Stimulated activated CD4-positive, alpha-beta T cell treated with anti-CD3 and anti-CD28 coated beads, Interleukin-12 subunit alpha, Interleukin-12 subunit beta, amount 100 ng/mL, for 4 hours (primary cell): Measurements from ENCODE around the gene SCN3B.
"Not testable (repeated sequence)": the region's sequence is repeated elsewhere in the genome, so short reads cannot be mapped to it uniquely, and the experiment has no call there.

Experiments used
- DNase-seq: peaks from one replicate; pipeline ENCODE4 v3.0.0-alpha.2; 2020

Gene SCN3B

GRCh38 chr11:123654566-123655081 lies at the start of gene SCN3B:
TSS of gene SCN3B (minus strand) at chr11:123654624. CDS start at chr11:123653801, 823 bp downstream.
- DNase-seq = peak; percentile 5

- no peak for DNase-seq
Observed at GRCh38 chr11:123702696-123703095, 48.3 kb upstream of the SCN3B start.

DNA sequence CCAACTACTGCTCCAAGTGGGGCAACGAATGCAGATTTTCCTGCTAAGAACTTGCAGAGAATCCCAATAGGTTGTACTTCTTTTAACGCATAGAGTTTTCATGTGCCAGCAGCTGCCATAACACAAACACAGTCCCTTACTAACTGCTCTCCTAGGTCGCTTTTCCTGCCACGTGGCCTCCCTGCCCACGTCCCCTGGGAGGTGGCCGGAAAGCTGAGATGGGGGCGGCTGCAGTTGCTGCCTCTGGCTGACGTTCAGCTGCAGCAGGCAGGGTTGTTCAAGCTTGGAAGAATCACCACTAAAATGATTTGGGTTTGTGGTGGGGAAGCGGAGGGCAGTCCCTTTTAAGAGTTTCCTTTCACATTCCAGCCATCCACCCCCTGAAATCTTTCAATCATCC lies 47.7 kb upstream of the SCN3B start:
- no peak for DNase-seq

GRCh38 chr11:123700772-123701171 lies 46.3 kb upstream of the SCN3B start:
- no peak for DNase-seq

- DNase-seq = no peak
Observed at GRCh38 chr11:123698546-123699127, 44.2 kb upstream of the SCN3B start.

GRCh38 chr11:123696183-123696582 lies 41.8 kb upstream of the SCN3B start:
- DNase-seq = no peak

DNA sequence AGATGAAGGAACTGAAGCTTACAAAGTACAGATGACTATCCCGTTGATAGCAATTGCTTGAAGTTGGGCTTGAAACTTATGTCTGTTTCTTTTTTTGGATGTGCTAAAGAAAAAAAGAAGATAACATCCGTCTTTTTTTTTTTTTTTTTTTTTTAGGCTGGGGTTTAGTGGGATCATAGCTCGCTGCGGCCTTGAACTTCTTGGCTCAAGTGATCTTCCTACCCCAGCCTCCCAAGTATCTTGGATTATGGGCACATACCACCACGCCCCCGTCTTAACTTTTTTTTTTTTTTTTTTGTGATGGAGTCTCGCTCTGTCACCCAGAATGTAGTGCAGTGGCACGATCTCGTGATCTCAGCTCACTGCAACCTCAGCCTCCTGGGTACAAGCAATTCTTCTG lies 40.8 kb upstream of the SCN3B start:
- no peak for DNase-seq

- no peak for DNase-seq
Observed at GRCh38 chr11:123694551-123694950, 40.1 kb upstream of the SCN3B start.

- DNase-seq = no peak
Observed at GRCh38 chr11:123692961-123693360, 38.5 kb upstream of the SCN3B start.

- DNase-seq = no peak
Observed at GRCh38 chr11:123690485-123690884, 36.1 kb upstream of the SCN3B start.

GRCh38 chr11:123684601-123685000 lies 30.2 kb upstream of the SCN3B start:
- DNase-seq = no peak

GRCh38 chr11:123683428-123684170 lies 29.2 kb upstream of the SCN3B start:
- no peak for DNase-seq

DNA sequence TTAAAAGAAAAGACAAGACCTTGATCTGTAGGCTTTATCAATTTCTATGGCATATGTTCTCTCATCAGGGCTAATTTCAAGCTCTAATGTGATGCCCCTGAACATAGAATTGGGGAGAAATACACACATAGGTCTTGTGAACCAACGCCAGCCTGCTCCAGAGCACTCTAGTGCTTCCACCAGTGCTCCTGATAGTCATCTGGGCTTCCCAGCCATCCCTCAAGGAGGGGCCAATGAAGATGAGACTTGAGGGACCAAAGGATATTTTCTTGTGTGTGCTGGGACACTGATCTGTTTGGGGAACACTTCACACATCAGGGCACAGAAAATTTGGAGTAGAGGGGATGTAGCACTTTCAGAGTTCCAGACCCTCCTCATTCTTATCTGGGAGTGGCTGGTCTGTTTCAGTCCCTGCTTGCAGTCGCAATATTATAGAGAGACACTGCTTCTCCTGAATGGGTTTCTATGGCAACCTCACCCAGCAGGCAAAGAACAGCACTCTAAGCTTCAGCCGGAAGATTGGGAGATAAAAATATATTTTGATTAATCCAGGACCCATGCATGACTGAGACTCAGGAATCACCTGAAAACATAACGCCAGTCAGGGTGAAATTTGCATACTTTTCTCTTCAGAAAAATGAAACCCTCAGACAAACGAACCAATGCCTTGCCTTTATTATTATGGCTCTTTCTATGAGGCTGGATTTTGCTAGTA lies 28.4 kb upstream of the SCN3B start:
- DNase-seq = no peak

DNA sequence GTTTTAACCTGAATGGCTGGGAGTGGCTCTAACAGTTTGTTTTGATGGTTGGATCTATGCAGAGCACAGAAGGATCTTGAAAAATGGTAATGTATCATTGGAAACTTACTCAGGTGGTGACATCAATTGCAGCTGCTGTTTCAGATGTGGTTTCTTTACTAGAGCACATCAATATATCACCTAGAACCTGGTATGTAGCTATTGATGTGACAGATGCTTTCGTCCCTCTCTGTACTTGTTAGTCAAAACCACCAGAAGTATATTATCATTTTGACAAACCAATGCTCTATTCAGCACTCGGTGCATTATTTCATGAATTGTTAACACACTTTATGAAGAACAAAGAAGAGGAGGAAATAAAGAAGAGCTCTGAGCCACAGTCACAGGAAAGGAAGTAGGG lies 26.6 kb upstream of the SCN3B start:
- DNase-seq = no peak

DNA sequence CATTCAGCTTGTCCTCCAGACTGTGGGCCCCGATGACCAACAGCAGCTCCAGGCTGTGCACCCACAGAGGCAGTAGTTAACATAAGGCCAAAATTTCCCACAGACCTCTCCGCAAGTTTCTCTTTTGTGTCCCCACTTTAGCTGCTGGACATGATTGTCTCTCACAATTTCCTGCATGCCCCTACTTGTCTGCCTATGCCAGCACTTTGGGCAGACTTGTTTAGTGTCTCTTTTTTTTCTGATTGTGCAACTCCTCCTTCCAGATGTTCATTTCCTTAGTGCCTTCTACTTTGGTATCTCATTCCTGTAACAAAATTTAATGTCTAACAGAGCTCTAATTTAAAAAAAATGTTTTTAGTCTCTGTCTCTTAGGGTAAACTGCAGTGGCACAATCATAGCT lies 23.8 kb upstream of the SCN3B start:
- DNase-seq = no peak

GRCh38 chr11:123677510-123677909 lies 23.1 kb upstream of the SCN3B start:
- no peak for DNase-seq

DNA sequence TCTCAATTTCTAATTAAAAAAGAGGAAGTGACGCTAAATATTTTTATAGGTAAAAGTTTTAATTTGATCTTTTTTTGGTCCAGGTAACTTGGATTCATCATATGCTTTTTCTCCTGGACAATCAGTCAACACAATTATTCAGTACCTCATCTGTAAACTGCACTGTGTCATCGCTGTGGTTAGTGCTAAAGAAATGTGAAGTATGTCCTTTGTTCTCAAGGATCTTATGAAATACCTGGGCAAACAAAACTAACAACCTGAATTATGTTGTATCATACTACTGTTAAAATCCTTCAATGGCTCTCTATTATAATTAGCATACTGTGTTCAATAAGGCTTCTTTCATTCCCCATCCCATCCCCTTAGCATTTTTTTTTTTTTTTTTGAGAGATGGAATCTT lies 19.9 kb upstream of the SCN3B start:
- DNase-seq = no peak

- no peak for DNase-seq
Observed at GRCh38 chr11:123672568-123672967, 18.1 kb upstream of the SCN3B start.

- DNase-seq = no peak
Observed at GRCh38 chr11:123671534-123671933, 17.1 kb upstream of the SCN3B start.

- DNase-seq = no peak
Observed at GRCh38 chr11:123670081-123670480, 15.7 kb upstream of the SCN3B start.

DNA sequence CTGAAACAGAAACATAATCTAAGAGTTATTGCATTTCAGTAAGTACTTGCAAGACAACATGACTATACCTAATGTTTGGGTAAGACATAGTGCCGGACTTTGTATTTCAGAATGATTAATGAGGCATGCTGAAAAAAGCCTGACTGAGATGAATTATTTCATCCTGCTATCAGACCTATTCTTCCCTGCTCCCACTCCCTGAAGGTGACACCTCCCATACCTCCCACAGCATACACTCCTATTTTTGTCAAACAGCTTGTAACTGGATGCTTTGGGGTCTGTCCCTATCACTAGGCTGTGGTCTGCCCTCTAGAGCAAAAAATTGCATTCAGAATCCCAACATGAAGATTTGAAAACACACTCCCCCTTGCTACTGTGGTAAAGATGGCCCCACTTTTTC lies 10.9 kb upstream of the SCN3B start:
- DNase-seq = no peak

- not testable (repeated sequence) for DNase-seq
Observed at GRCh38 chr11:123659965-123660364, 5.5 kb upstream of the SCN3B start.

DNA sequence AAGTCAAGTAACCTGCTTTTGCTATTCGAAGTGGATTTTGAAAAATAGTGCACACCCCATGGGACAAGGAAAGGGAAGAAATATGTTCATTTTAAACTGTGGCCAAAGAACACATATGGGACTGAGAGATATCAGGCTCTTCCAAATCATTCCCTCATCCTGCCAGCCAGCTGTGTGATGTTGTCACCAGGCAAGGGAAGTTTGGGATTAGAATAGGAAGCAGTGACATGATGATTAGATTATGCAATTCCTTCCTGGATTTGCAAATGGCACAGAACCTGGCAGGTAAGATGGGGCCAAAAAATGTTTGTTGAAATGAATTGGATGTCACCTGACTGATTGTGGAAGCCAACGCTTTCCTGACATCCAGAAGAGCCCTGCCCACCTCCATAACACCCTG lies 4.9 kb upstream of the SCN3B start:
- DNase-seq = no peak
